H9 (cell line): Measurements from ENCODE around the gene CFAP57. TPM values are rescaled to one million over a fixed set of nuclear protein-coding genes. Genes with fewer than 3 reads are reported as not detected.

ENCODE experiments used
- DNase-seq: peaks from one replicate; pipeline ENCODE4 v3.0.0-alpha.2; 2017
- H2AFZ ChIP-seq: one replicate; pipeline ENCODE4 v1.6.1; 2013; ENCODE audit warnings: mild to moderate bottlenecking, low read length, control low read depth, moderate library complexity
- H2AK5ac ChIP-seq: 2 replicates; pipeline ENCODE4 v1.6.1; 2013; ENCODE audit warnings: low read length, control low read depth, mixed read lengths; ENCODE audit not compliant: insufficient read length
- H2BK120ac ChIP-seq: one replicate; pipeline ENCODE4 v1.6.1; 2013; ENCODE audit warnings: low read depth, mild to moderate bottlenecking, low read length, control low read depth, inconsistent platforms; ENCODE audit not compliant: poor library complexity, severe bottlenecking
- H2BK12ac ChIP-seq: 2 replicates; pipeline ENCODE4 v1.6.1; 2013; ENCODE audit warnings: low read length, control low read depth, mixed read lengths, low read depth; ENCODE audit not compliant: insufficient read length
- H2BK15ac ChIP-seq: 2 replicates; pipeline ENCODE4 v1.6.1; 2013; ENCODE audit warnings: low read depth, low read length, control low read depth
- H2BK20ac ChIP-seq: one replicate; pipeline ENCODE4 v1.6.1; 2013; ENCODE audit warnings: low read depth, mild to moderate bottlenecking, low read length, control low read depth, inconsistent platforms; ENCODE audit not compliant: poor library complexity, severe bottlenecking
- H2BK5ac ChIP-seq: 2 replicates; pipeline ENCODE4 v1.6.1; 2013; ENCODE audit warnings: low read length, control low read depth, mixed read lengths; ENCODE audit not compliant: insufficient read length
- H3K14ac ChIP-seq: 2 replicates; pipeline ENCODE4 v1.6.1; 2013; ENCODE audit warnings: low read length, control low read depth; ENCODE audit not compliant: insufficient read depth
- H3K18ac ChIP-seq: 2 replicates; pipeline ENCODE4 v1.6.1; 2013; ENCODE audit warnings: low read depth, mild to moderate bottlenecking, mixed read lengths, low read length, control low read depth; ENCODE audit not compliant: insufficient read length
- H3K23ac ChIP-seq: 2 replicates; pipeline ENCODE4 v1.6.1; 2013; ENCODE audit warnings: low read length, control low read depth, mixed read lengths, low read depth; ENCODE audit not compliant: insufficient read length
- H3K23me2 ChIP-seq: 2 replicates; pipeline ENCODE4 v1.6.1; 2013; ENCODE audit warnings: low read depth, mild to moderate bottlenecking, mixed read lengths, low read length, control low read depth; ENCODE audit not compliant: insufficient read length, poor library complexity, severe bottlenecking
- H3K27ac ChIP-seq: 2 replicates; pipeline ENCODE4 v1.5.1; 2013; ENCODE audit warnings: low read length, control low read depth, mixed read lengths, low read depth; ENCODE audit not compliant: insufficient read length
- H3K27me3 ChIP-seq: 2 replicates; pipeline ENCODE4 v1.6.1; 2013; ENCODE audit warnings: low read length, control low read depth, inconsistent platforms; ENCODE audit not compliant: insufficient read depth
- H3K4ac ChIP-seq: 2 replicates; pipeline ENCODE4 v1.6.1; 2013; ENCODE audit warnings: low read depth, mild to moderate bottlenecking, control low read depth, inconsistent platforms, low read length, moderate library complexity
- H3K4me1 ChIP-seq: 2 replicates; pipeline ENCODE4 v1.6.1; 2013; ENCODE audit warnings: low read length, control low read depth, inconsistent platforms; ENCODE audit not compliant: insufficient read depth
- H3K4me2 ChIP-seq: 2 replicates; pipeline ENCODE4 v1.6.1; 2013; ENCODE audit warnings: low read length, control low read depth, mixed read lengths; ENCODE audit not compliant: insufficient read length, insufficient read depth
- H3K56ac ChIP-seq: 2 replicates; pipeline ENCODE4 v1.6.1; 2013; ENCODE audit warnings: low read depth, mild to moderate bottlenecking, mixed read lengths, low read length, control low read depth; ENCODE audit not compliant: insufficient read length
- H3K79me1 ChIP-seq: 2 replicates; pipeline ENCODE4 v1.6.1; 2013; ENCODE audit warnings: low read depth, mild to moderate bottlenecking, moderate library complexity, low read length, control low read depth, inconsistent platforms; ENCODE audit not compliant: insufficient read depth, poor library complexity, severe bottlenecking
- H3K79me2 ChIP-seq: 2 replicates; pipeline ENCODE4 v1.6.1; 2013; ENCODE audit warnings: low read length, control low read depth, inconsistent platforms; ENCODE audit not compliant: insufficient read depth
- H3K9ac ChIP-seq: 2 replicates; pipeline ENCODE4 v1.6.1; 2013; ENCODE audit warnings: low read length, control low read depth, mixed read lengths; ENCODE audit not compliant: insufficient read length; ENCODE audit errors: extremely low read depth
- H3K9me3 ChIP-seq: one replicate; pipeline ENCODE4 v1.6.1; 2013; ENCODE audit warnings: low read depth, low read length, inconsistent platforms; ENCODE audit not compliant: control insufficient read depth
- H3T11ph ChIP-seq: one replicate; pipeline ENCODE4 v1.6.1; 2013; ENCODE audit warnings: mild to moderate bottlenecking, low read length, control low read depth, inconsistent platforms
- H4K20me1 ChIP-seq: one replicate; pipeline ENCODE4 v1.6.1; 2013; ENCODE audit not compliant: control insufficient read depth, insufficient read length, insufficient read depth
- H4K5ac ChIP-seq: 2 replicates; pipeline ENCODE4 v1.6.1; 2013; ENCODE audit warnings: low read depth, mild to moderate bottlenecking, mixed read lengths, low read length, control low read depth; ENCODE audit not compliant: insufficient read length
- H4K8ac ChIP-seq: replicated peaks from 2 replicates; pipeline ENCODE4 v1.6.1; 2013; ENCODE audit warnings: low read length, control low read depth, mixed read lengths, low read depth; ENCODE audit not compliant: insufficient read length
- H4K91ac ChIP-seq: 2 replicates; pipeline ENCODE4 v1.6.1; 2013; ENCODE audit warnings: low read depth, mild to moderate bottlenecking, moderate library complexity, mixed read lengths, low read length, control low read depth; ENCODE audit not compliant: insufficient read length
- H3K27ac Mint-ChIP-seq, 3 experiments: 2 replicates in 2 of 3; 3 replicates in 1 of 3; pipeline ENCODE4 v1.8.0; 2020 to 2021; ENCODE audit warnings: mixed read lengths in 3 of 3, mild to moderate bottlenecking in 1 of 3, moderate library complexity in 1 of 3
- H3K27me3 Mint-ChIP-seq: 2 replicates; pipeline ENCODE4 v1.8.0; 2021; ENCODE audit warnings: low read depth, mild to moderate bottlenecking, moderate library complexity, mixed read lengths
- H3K36me3 Mint-ChIP-seq, 3 experiments: 2 replicates in 2 of 3; 3 replicates in 1 of 3; pipeline ENCODE4 v1.8.0; 2020 to 2021; ENCODE audit warnings: low read depth in 3 of 3, mixed read lengths in 3 of 3; ENCODE audit not compliant: insufficient read depth in 1 of 3
- H3K4me1 Mint-ChIP-seq, 2 experiments: 2 replicates each; pipeline ENCODE4 v1.8.0; 2020; ENCODE audit warnings: mixed read lengths in 2 of 2
- H3K4me3 Mint-ChIP-seq, 2 experiments: 2 replicates in 1 of 2; 3 replicates in 1 of 2; pipeline ENCODE4 v1.8.0; 2020 to 2021; ENCODE audit warnings: mild to moderate bottlenecking in 2 of 2, mixed read lengths in 2 of 2, moderate library complexity in 1 of 2
- H3K9me3 Mint-ChIP-seq, 2 experiments: 2 replicates in 1 of 2; 3 replicates in 1 of 2; pipeline ENCODE4 v1.8.0; 2020; ENCODE audit warnings: mild to moderate bottlenecking in 2 of 2, mixed read lengths in 2 of 2, moderate library complexity in 1 of 2
- WGBS: extraction: QIAGEN DNeasy Blood & Tissue Kit; methylation state at CpG from one replicate; pipeline ENCODE4 v1.1.7; 2013; ENCODE audit warnings: missing lambda C conversion rate, low lambda C conversion rate, mixed read lengths; ENCODE audit not compliant: insufficient read length; ENCODE audit errors: extremely low coverage; 5-methylcytosine and 5-hydroxymethylcytosine counted together
- total RNA-seq: library from RNA; stranded (reverse); gene quantifications from 2 replicates; pipeline ENCODE4 v1.2.1, GENCODE V29; 2021
- TF ChIP-seq, protein P1 (sequence below): fragments of 200-600 bp; sonication (generic); conservative IDR thresholded peaks from 3 replicates; pipeline ENCODE4 v1.8.0; 2021; ENCODE audit warnings: antibody characterized with exemption, mild to moderate bottlenecking

CFAP57 gene
- total RNA-seq, 1 experiment from 2014 or later = 0.33 TPM

DNA sequence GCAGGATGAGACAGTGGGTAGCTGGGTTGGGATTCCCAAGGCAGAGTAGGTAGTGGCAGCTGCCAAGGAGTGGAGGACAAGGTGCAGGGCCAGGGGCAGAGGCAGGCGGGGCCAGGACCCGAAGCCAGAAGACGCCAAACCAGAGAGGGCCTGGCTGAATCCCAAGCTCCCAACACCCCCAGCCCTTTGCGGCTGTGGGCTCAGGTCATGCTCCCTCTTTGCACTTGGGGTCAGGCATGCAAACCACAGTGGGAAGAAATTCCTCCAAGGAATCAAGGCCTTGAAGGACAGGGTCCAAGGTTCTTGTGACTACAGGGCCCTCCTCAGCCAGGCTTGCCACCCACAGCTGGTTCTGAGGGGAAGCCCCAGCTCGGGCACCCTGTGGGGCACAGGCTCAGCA, 107.0 kb downstream of the CFAP57 start:
- no peak overlapping the region for H3K27ac Mint-ChIP-seq

More for the DNA sequence above, 107.0 kb downstream of the CFAP57 start:
- no peak overlapping the region for H4K91ac ChIP-seq
- H4K5ac ChIP-seq = no peak overlapping the region
- no peak overlapping the region for H2BK5ac ChIP-seq
- H3K56ac ChIP-seq = no peak overlapping the region
- Mint-ChIP-seq H3K9me3 (no peaks in the 10 kb centered on the region), H3K27me3 (peaks cover 3% of the 10 kb centered on the region), H3K4me3 (no peak overlapping the region), H3K4me1 (peaks cover 3 to 6% of the 10 kb centered on the region in 2 experiments), H3K36me3 (peaks cover 0 to 21% (median 4%) of the 10 kb centered on the region in 3 experiments; a peak in 5 of 7 replicates)
- H3K4ac ChIP-seq = no peak overlapping the region
- TF ChIP-seq, protein P1, sequence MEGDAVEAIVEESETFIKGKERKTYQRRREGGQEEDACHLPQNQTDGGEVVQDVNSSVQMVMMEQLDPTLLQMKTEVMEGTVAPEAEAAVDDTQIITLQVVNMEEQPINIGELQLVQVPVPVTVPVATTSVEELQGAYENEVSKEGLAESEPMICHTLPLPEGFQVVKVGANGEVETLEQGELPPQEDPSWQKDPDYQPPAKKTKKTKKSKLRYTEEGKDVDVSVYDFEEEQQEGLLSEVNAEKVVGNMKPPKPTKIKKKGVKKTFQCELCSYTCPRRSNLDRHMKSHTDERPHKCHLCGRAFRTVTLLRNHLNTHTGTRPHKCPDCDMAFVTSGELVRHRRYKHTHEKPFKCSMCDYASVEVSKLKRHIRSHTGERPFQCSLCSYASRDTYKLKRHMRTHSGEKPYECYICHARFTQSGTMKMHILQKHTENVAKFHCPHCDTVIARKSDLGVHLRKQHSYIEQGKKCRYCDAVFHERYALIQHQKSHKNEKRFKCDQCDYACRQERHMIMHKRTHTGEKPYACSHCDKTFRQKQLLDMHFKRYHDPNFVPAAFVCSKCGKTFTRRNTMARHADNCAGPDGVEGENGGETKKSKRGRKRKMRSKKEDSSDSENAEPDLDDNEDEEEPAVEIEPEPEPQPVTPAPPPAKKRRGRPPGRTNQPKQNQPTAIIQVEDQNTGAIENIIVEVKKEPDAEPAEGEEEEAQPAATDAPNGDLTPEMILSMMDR = no peak
- no peak overlapping the region for H3K27ac ChIP-seq
- H2BK15ac ChIP-seq = no peak overlapping the region
- H3K14ac ChIP-seq = no peak overlapping the region
- no peak overlapping the region for H3K18ac ChIP-seq
- H3K4me2 ChIP-seq = no peak overlapping the region
- no peak overlapping the region for H3K9ac ChIP-seq
- no peak overlapping the region for H2AFZ ChIP-seq
- H3K23me2 ChIP-seq = no peaks in the 10 kb centered on the region
- H3K4me1 ChIP-seq = peaks cover 4% of the 10 kb centered on the region; the same call in 1 of the 2 replicates
- no peaks in the 10 kb centered on the region for H3K79me2 ChIP-seq
- H4K20me1 ChIP-seq = no peaks in the 10 kb centered on the region
- H2AK5ac ChIP-seq = no peak overlapping the region
- no peaks in the 10 kb centered on the region for H3K79me1 ChIP-seq
- H3K9me3 ChIP-seq = no peaks in the 10 kb centered on the region
- no peak overlapping the region for H4K8ac ChIP-seq
- no peak overlapping the region for H3K23ac ChIP-seq
- no peak overlapping the region for H3T11ph ChIP-seq
- H2BK120ac ChIP-seq = no peak overlapping the region
- H2BK12ac ChIP-seq = no peak overlapping the region
- WGBS = no CpG with 5 or more reads among the region's 5 CpGs
- H3K27me3 ChIP-seq = no peaks in the 10 kb centered on the region
- H2BK20ac ChIP-seq = no peak overlapping the region
- DNase-seq = no peak
